ENCODE measurements around the gene FANCI.

DNA sequence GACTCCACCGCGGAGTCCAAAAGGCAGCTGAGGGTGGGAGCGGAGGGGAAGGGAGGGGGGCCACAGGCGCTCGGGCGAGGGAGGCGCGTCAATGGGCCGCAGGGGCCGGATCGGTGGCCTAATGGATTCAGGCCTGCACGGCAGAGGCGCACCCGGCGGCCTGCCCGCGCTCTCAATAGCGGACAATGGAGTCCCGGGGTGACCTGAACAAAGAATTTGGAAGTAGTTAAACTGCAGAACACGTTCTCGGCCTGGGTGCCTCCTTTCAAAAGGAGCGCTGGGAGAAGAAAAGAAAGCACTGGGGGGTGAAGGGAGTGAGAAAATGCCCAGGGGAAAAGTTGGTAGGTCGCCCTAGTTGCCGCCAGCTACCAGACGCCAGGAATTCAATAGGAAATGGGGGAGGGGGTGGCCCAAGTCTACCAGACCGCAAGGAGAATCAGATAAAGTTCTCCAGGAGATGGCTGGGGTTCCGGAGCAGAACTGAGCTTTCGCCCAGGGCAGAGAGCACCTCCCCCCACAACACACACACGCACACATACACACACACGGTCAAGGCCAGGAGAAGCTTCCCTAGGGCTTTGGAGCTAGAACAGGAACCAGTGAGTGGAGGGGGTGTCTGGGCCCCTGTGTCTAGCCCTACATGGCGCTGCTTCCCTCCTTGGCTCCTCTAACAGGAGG is 116.7 kb downstream of the FANCI start:
- TF ChIP-seq, protein P1, sequence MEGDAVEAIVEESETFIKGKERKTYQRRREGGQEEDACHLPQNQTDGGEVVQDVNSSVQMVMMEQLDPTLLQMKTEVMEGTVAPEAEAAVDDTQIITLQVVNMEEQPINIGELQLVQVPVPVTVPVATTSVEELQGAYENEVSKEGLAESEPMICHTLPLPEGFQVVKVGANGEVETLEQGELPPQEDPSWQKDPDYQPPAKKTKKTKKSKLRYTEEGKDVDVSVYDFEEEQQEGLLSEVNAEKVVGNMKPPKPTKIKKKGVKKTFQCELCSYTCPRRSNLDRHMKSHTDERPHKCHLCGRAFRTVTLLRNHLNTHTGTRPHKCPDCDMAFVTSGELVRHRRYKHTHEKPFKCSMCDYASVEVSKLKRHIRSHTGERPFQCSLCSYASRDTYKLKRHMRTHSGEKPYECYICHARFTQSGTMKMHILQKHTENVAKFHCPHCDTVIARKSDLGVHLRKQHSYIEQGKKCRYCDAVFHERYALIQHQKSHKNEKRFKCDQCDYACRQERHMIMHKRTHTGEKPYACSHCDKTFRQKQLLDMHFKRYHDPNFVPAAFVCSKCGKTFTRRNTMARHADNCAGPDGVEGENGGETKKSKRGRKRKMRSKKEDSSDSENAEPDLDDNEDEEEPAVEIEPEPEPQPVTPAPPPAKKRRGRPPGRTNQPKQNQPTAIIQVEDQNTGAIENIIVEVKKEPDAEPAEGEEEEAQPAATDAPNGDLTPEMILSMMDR (IDR thresholded peaks at IDR 0.05), result no peak
- TF ChIP-seq POLR2A (IDR thresholded peaks at IDR 0.05), result no peak

All from body of pancreas (tissue), 4 donors.